Activated CD4-positive, CD25-positive, alpha-beta regulatory T cell treated with anti-CD3 and anti-CD28 coated beads, Interleukin-2, amount 50 U/mL, for 16 hours (primary cell): Measurements from ENCODE around the gene IP6K3.

ENCODE experiments used
- DNase-seq: peaks from one replicate; pipeline ENCODE4 v3.0.0-alpha.2; 2020; ENCODE audit warnings: low read depth, low spot score

Gene IP6K3

GRCh38 chr6:33759887-33760629 is 13.4 kb upstream of the IP6K3 start:
- no peak for DNase-seq

- DNase-seq: no peak
Measured at GRCh38 chr6:33758815-33759216, 12.1 kb upstream of the IP6K3 start.

- DNase-seq: no peak
Measured at GRCh38 chr6:33757906-33758305, 11.2 kb upstream of the IP6K3 start.

GRCh38 chr6:33757113-33757512 is 10.4 kb upstream of the IP6K3 start:
- DNase-seq: no peak

GRCh38 chr6:33756211-33756954 is 9.7 kb upstream of the IP6K3 start:
- no peak for DNase-seq

- no peak for DNase-seq
Measured at GRCh38 chr6:33755070-33755869, 8.6 kb upstream of the IP6K3 start.

GRCh38 chr6:33754222-33754621 is 7.5 kb upstream of the IP6K3 start:
- no peak for DNase-seq

- DNase-seq: no peak
Measured at GRCh38 chr6:33752646-33753015, 5.9 kb upstream of the IP6K3 start.

- no peak for DNase-seq
Measured at GRCh38 chr6:33751771-33752645, 5.3 kb upstream of the IP6K3 start.

- DNase-seq: no peak
Measured at GRCh38 chr6:33750244-33750991, 3.7 kb upstream of the IP6K3 start.

GRCh38 chr6:33749401-33749800 is 2.7 kb upstream of the IP6K3 start:
- DNase-seq: no peak

- DNase-seq: no peak
Measured at GRCh38 chr6:33748841-33749240, 2.1 kb upstream of the IP6K3 start.

- DNase-seq: no peak
Measured at GRCh38 chr6:33747823-33748222, 1.1 kb upstream of the IP6K3 start.

GRCh38 chr6:33746036-33746600 is 587 bp downstream of the IP6K3 start:
- no peak for DNase-seq

- no peak for DNase-seq
Measured at GRCh38 chr6:33745548-33745947, 1.2 kb downstream of the IP6K3 start.

GRCh38 chr6:33744895-33745546 is 1.7 kb downstream of the IP6K3 start:
- no peak for DNase-seq

- peak; percentile 52 for DNase-seq
Measured at GRCh38 chr6:33744001-33744848, 2.5 kb downstream of the IP6K3 start.

GRCh38 chr6:33742837-33743236 is 3.9 kb downstream of the IP6K3 start:
- no peak for DNase-seq

- no peak for DNase-seq
Measured at GRCh38 chr6:33742092-33742491, 4.6 kb downstream of the IP6K3 start.
